GM12878 (cell line): ENCODE results near the gene ANXA11. TPM values are rescaled to one million over a fixed set of nuclear protein-coding genes. Genes with fewer than 3 reads are reported as not detected.
"Not testable (repeated sequence)": the region's sequence is repeated elsewhere in the genome, so short reads cannot be mapped to it uniquely, and the experiment has no call there.

Experiments used
- ATAC-seq: fragments of 200-7000 bp; cut with Tn5 transposase; 3 replicates; pipeline ENCODE4 v1.9.1; 2020; ENCODE audit warnings: mild to moderate bottlenecking, moderate library complexity
- BruUV-seq: library from RNA; stranded (reverse); fragments of 400-500 nt; replicated peaks from 2 replicates; lab custom pipeline; 2021; lab: Mats Ljungman, UMichigan
- CTCF ChIA-PET: fragments of 300-600 bp; sonication (Branson Sonifier 250); formaldehyde crosslinking; extraction: SDS; loops from one replicate; lab custom pipeline; 2021; ENCODE audit warnings: inconsistent platforms; lab: Yijun Ruan, JAX
- POLR2A ChIA-PET: fragments of 350-600 bp; formaldehyde crosslinking; extraction: SDS; loops from one replicate; lab custom pipeline; 2021; ENCODE audit warnings: inconsistent platforms; lab: Charles Lee
- RAD21 ChIA-PET: fragments of 300-600 bp; sonication (Branson Sonifier 250); formaldehyde crosslinking; loops from one replicate; lab custom pipeline; 2023; ENCODE audit warnings: antibody characterized with exemption; ENCODE audit not compliant: unreplicated experiment; lab: Charles Lee
- SMC1A ChIA-PET: fragments of 300-600 bp; sonication (Branson Sonifier 250); formaldehyde crosslinking; loops from one replicate; lab custom pipeline; 2023; ENCODE audit not compliant: unreplicated experiment, uncharacterized antibody; lab: Charles Lee
- DNase-seq: peaks from one replicate; pipeline ENCODE4 v3.0.0-alpha.2; 2011; ENCODE audit warnings: low read depth, low spot score
- FAIRE-seq: peaks from 3 replicates; lab custom pipeline; 2011; peaks lifted over from hg19 to GRCh38; lab: Jason Lieb, UNC
- H2AFZ ChIP-seq: 2 replicates; pipeline ENCODE4 v1.6.0; 2011; ENCODE audit warnings: low read depth, low read length, control low read depth; ENCODE audit not compliant: control insufficient read depth
- H3K27ac ChIP-seq: 2 replicates; pipeline ENCODE4 v1.5.1; 2011; ENCODE audit warnings: control low read depth; ENCODE audit not compliant: control insufficient read depth, insufficient read depth
- H3K27me3 ChIP-seq, 2 experiments: replicated peaks in 1 of 2; 2 replicates each; pipeline versions ENCODE4 v1.6.0 to v1.6.1; 2011; ENCODE audit warnings: low read length in 1 of 2; ENCODE audit not compliant: control insufficient read depth in 2 of 2, insufficient read depth in 2 of 2
- H3K36me3 ChIP-seq, 2 experiments: 2 replicates each; pipeline ENCODE4 v1.5.1; 2011; ENCODE audit warnings: low read length in 1 of 2; ENCODE audit not compliant: control insufficient read depth in 2 of 2, insufficient read depth in 2 of 2
- H3K4me1 ChIP-seq: 2 replicates; pipeline ENCODE4 v1.6.1; 2011; ENCODE audit warnings: mild to moderate bottlenecking, low read length, moderate library complexity, mixed read lengths; ENCODE audit not compliant: control insufficient read depth, insufficient read depth
- H3K4me2 ChIP-seq: 2 replicates; pipeline ENCODE4 v1.6.0; 2011; ENCODE audit warnings: control low read depth; ENCODE audit not compliant: control insufficient read depth, insufficient read depth
- H3K4me3 ChIP-seq: fragments of 200-600 bp; sonication (generic); 2 replicates; pipeline ENCODE4 v1.5.1; 2016
- H3K79me2 ChIP-seq: 2 replicates; pipeline ENCODE4 v1.6.0; 2011; ENCODE audit warnings: low read length; ENCODE audit not compliant: control insufficient read depth, insufficient read depth
- H3K9ac ChIP-seq: 2 replicates; pipeline ENCODE4 v1.8.0; 2011; ENCODE audit warnings: low read length, control low read depth, mixed read lengths; ENCODE audit not compliant: control insufficient read depth, insufficient read depth
- H3K9me3 ChIP-seq: replicated peaks from 3 replicates; pipeline ENCODE4 v1.5.1; 2011; ENCODE audit warnings: mild to moderate bottlenecking, low read length; ENCODE audit not compliant: control insufficient read depth, insufficient read depth
- H4K20me1 ChIP-seq: 2 replicates; pipeline ENCODE4 v1.6.0; 2011; ENCODE audit not compliant: control insufficient read depth, insufficient read depth
- BHLHE40 ChIP-seq, 2 experiments: fragments of 450-650 bp in 1 of 2; IDR thresholded peaks; 2 replicates each; pipeline ENCODE4 v1.6.1; 2011 to 2017; ENCODE audit warnings: low read depth in 2 of 2, borderline replicate concordance in 1 of 2, improper control_type of control experiment in 1 of 2, low read length in 1 of 2, mild to moderate bottlenecking in 1 of 2
- MEF2B ChIP-seq: fragments of 450-650 bp; IDR thresholded peaks from 2 replicates; pipeline ENCODE4 v1.6.1; 2018; ENCODE audit warnings: mild to moderate bottlenecking, moderate library complexity; ENCODE audit not compliant: partially characterized antibody, poor library complexity, severe bottlenecking
- SPI1 ChIP-seq: IDR thresholded peaks from 2 replicates; pipeline ENCODE4 v1.6.1; 2011; ENCODE audit warnings: low read depth, mild to moderate bottlenecking, low read length, moderate library complexity, borderline replicate concordance; ENCODE audit not compliant: insufficient read depth
- WGBS: methylation state at CpG from one replicate; pipeline ENCODE4 v1.1.6; 2016; ENCODE audit warnings: low lambda C conversion rate; ENCODE audit not compliant: insufficient replicate concordance, insufficient coverage; ENCODE audit errors: missing lambda C conversion rate; 5-methylcytosine and 5-hydroxymethylcytosine counted together
- in situ Hi-C: fragments of 300-500 bp; cut with MboI; formaldehyde crosslinking; loops from 9 replicates; pipeline ENCODE4 v1.14.3; 2018; ENCODE audit warnings: mixed read lengths
- intact Hi-C: fragments of 100-400 bp; cut with micrococcal nuclease; formaldehyde crosslinking; loops from one replicate; pipeline ENCODE4 v1.14.2; 2022; ENCODE audit not compliant: unreplicated experiment
- polyA plus RNA-seq, 11 experiments: library from polyadenylated mRNA; depleted of rRNA in 4 of 11; unstranded in 6 of 11; stranded (reverse) in 5 of 11; fragments of >200 nt; fragmentation: Nextera tagmentation in 4 of 11; fragmentation: Illumina TruSeq in 1 of 11; extraction: Ambion mirVana in 4 of 11; extraction: Trizol in 1 of 11; gene quantifications; 1 replicate in 1 of 11; 2 replicates in 10 of 11; pipeline versions ENCODE4 v1.2.1 to v1.2.3, GENCODE V29; 2011 to 2016; ENCODE audit warnings: inconsistent platforms in 2 of 11, missing spikeins in 2 of 11, low read depth in 1 of 11
- total RNA-seq, 4 experiments: library from RNA; depleted of rRNA in 3 of 4; stranded (reverse); fragments of >200 nt in 3 of 4; fragmentation: Illumina TruSeq in 1 of 4; extraction: Trizol in 1 of 4; gene quantifications; 2 replicates each; pipeline versions ENCODE4 v1.2.1 to v1.2.3, GENCODE V29; 2013 to 2021

The ANXA11 gene
- total and polyA plus RNA-seq, 10 of the 15 experiments (the other 5 are each of a cell fraction or from before 2014, with no cell fraction given), result 25.0 to 129 (median 72.2) TPM

- peak; percentile 18 for FAIRE-seq
- SMC1A ChIA-PET, result interaction anchor here (1.1 kb wide), 1 partner anchor 83 kb away, joined by 3 read pairs; no protein-coding TSS in a partner anchor
- H3K4me2 ChIP-seq, BruUV-seq, POLR2A ChIA-PET, H3K27ac ChIP-seq, H3K27me3 ChIP-seq, H4K20me1 ChIP-seq, H3K9me3 ChIP-seq, H3K36me3 ChIP-seq, CTCF ChIA-PET, H3K79me2 ChIP-seq, H3K9ac ChIP-seq, H3K4me1 ChIP-seq, RAD21 ChIA-PET, DNase-seq, H2AFZ ChIP-seq, H3K4me3 ChIP-seq: not testable (repeated sequence)
- TF ChIP-seq MEF2B, result peak; percentile 84
- TF ChIP-seq SPI1, result peak; percentile 35; the same call in 1 of the 2 replicates
- peak; percentile 18 to 67; a peak in 1 of 4 replicates for TF ChIP-seq BHLHE40 (IDR thresholded peaks at IDR 0.05; ENCODE audit: borderline replicate concordance in 1 of 2, low read depth in 2 of 2, low read length in 1 of 2)
- intact Hi-C loops, result loop anchor here (10.0 kb wide), 1 partner anchor 692 kb away; no protein-coding TSS in a partner anchor
- 12% methylated on average over 4 of the region's 4 CpGs for WGBS
- peak; percentile 82 for ATAC-seq
- in situ Hi-C loops, result loop anchor here (25.0 kb wide), 1 partner anchor 689 kb away; no protein-coding TSS in a partner anchor
Observed at GRCh38 chr10:80226723-80227122, 21.4 kb upstream of the ANXA11 start.

DNA sequence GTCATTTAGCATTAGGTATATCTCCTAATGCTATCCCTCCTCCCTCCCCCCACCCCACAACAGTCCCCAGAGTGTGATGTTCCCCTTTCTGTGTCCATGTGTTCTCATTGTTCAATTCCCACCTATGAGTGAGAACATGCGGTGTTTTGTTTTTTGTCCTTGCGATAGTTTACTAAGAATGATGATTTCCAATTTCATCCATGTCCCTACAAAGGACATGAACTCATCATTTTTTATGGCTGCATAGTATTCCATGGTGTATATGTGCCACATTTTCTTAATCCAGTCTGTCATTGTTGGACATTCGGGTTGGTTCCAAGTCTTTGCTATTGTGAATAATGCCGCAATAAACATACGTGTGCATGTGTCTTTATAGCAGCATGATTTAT lies 17.7 kb upstream of the ANXA11 start:
- WGBS, result no CpG with 5 or more reads among the region's 5 CpGs
- H3K36me3 ChIP-seq, H3K27ac ChIP-seq, H3K79me2 ChIP-seq, H3K9me3 ChIP-seq, H2AFZ ChIP-seq, FAIRE-seq, H3K9ac ChIP-seq, ATAC-seq, in situ Hi-C loops, BruUV-seq, H4K20me1 ChIP-seq, H3K27me3 ChIP-seq, H3K4me1 ChIP-seq, DNase-seq, H3K4me2 ChIP-seq, POLR2A ChIA-PET, H3K4me3 ChIP-seq: not testable (repeated sequence)
- ChIA-PET RAD21 (interaction anchor here (0.6 to 3.8 kb wide), 11 partner anchors 15 to 179 kb away, joined by 3 to 82 read pairs (median 4); no protein-coding TSS in a partner anchor), CTCF (interaction anchor here (0.9 to 4.7 kb wide), 18 partner anchors 11 to 282 kb away, joined by 3 to 97 read pairs (median 4); no protein-coding TSS in a partner anchor), SMC1A (interaction anchor here (1.0 to 6.5 kb wide), 7 partner anchors 13 to 79 kb away, joined by 3 to 77 read pairs (median 4); no protein-coding TSS in a partner anchor)
- intact Hi-C loops, result loop anchor here (5.0 to 10.0 kb wide), 2 partner anchors 166 to 688 kb away; no protein-coding TSS in a partner anchor
